Measurements from ENCODE around the gene RNASEH1. TPM values are rescaled to one million over a fixed set of nuclear protein-coding genes. Genes with fewer than 3 reads are reported as not detected.
A peak's percentile ranks its signal among the peaks of the same experiment; 100 is the strongest.

RNASEH1 gene
- total RNA-seq, 3 donors from 2014 or later (not counting 1 experiment from before 2014, with no cell fraction given): 25.6 to 30.6 (median 26.3) TPM

DNA sequence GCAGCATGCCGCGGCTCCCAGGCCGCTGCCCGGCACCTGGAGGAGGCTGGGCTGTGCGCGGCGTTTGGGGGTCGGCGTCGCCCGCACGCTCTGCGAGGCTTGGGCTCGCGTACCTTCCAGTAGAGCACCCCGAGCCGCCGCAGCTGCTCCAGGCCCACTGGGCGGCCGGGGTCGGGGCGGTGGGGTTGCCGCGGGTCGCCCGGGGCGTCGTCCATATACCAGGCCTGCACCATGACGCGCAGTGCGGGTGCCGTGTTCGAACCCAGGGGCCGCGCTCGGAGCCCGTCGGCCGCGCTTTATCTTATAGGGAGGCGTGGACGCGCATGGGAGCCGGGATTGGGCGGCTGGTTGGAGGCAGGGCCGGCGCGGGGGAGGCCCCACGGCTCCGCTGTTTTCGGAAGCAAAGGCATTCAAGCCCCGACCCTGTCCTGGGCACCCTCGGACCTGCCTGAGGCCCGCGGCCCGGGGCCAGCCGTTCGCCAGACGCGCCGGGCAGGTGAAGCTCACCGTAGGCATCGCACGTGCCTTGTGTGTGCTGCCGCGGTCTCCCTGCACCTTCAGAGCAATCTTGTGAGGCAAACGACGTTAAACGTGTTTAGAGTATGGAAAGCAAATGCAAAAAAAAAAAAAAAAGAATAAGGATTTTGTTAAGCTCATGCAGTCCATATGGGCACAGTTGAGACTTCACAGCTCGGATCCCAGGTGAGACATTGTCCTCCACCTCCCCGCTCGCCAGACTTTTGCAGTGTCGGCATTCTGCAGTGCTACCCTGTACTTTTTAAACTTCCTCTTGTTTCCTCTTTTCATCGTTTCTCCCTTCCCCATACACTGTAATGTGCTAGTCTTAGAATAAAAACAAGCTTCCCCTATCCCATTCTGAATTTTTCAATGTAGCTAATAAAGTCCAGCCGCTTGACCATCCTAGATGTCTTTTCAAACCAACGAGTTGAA, 38.6 kb downstream of the RNASEH1 start, which contains the start of gene ADI1:
Gene ADI1, minus strand, starts transcription at position 277 of the 951 bp plus-strand sequence. Its CDS starts 44 bp downstream, at position 233.
- no peaks in the 10 kb centered on the region for H3K9me3 ChIP-seq (ENCODE audit: control insufficient read depth, insufficient read depth, low read length)
- Mint-ChIP-seq H3K4me3 (peak within 1 kb of the TSS; percentile 92), H3K9me3 (peaks cover 0 to 6% of the 10 kb centered on the region in 2 donors), H3K27me3 (ENCODE audit: low read depth in 2 of 2) (no peaks in the 10 kb centered on the region), H3K4me1 (peaks cover 25 to 33% of the 10 kb centered on the region in 2 donors), H3K27ac (peak within 1 kb of the TSS; percentile 77 to 95), H3K36me3 (peaks cover 7% of the 10 kb centered on the region)
- under 1% methylated on average over 76 of the region's 76 CpGs for WGBS (ENCODE audit: insufficient coverage)
- H3K36me3 ChIP-seq (ENCODE audit: control insufficient read depth, insufficient read depth, low read length): no peaks in the 10 kb centered on the region
- ATAC-seq (peak; percentile 56 to 75 (median 62)), DNase-seq (peak; percentile 66 to 86)
- intact Hi-C loops (cut with micrococcal nuclease): loop anchor here (1.0 kb wide), 1 partner anchor 56 kb away; the partner anchor contains the start of gene RPS7
- TF ChIP-seq, protein P1, sequence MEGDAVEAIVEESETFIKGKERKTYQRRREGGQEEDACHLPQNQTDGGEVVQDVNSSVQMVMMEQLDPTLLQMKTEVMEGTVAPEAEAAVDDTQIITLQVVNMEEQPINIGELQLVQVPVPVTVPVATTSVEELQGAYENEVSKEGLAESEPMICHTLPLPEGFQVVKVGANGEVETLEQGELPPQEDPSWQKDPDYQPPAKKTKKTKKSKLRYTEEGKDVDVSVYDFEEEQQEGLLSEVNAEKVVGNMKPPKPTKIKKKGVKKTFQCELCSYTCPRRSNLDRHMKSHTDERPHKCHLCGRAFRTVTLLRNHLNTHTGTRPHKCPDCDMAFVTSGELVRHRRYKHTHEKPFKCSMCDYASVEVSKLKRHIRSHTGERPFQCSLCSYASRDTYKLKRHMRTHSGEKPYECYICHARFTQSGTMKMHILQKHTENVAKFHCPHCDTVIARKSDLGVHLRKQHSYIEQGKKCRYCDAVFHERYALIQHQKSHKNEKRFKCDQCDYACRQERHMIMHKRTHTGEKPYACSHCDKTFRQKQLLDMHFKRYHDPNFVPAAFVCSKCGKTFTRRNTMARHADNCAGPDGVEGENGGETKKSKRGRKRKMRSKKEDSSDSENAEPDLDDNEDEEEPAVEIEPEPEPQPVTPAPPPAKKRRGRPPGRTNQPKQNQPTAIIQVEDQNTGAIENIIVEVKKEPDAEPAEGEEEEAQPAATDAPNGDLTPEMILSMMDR (IDR thresholded peaks at IDR 0.05): no peak
- H3K27me3 ChIP-seq (ENCODE audit: control insufficient read depth, insufficient read depth, low read length): no peaks in the 10 kb centered on the region
- peak within 1 kb of the TSS; percentile 79 for H3K4me3 ChIP-seq (ENCODE audit: low read length)
- H3K27ac ChIP-seq (ENCODE audit: low read length): peak within 1 kb of the TSS; percentile 82
- H3K4me1 ChIP-seq (ENCODE audit: control insufficient read depth, insufficient read depth, low read length): peaks cover 13% of the 10 kb centered on the region

DNA sequence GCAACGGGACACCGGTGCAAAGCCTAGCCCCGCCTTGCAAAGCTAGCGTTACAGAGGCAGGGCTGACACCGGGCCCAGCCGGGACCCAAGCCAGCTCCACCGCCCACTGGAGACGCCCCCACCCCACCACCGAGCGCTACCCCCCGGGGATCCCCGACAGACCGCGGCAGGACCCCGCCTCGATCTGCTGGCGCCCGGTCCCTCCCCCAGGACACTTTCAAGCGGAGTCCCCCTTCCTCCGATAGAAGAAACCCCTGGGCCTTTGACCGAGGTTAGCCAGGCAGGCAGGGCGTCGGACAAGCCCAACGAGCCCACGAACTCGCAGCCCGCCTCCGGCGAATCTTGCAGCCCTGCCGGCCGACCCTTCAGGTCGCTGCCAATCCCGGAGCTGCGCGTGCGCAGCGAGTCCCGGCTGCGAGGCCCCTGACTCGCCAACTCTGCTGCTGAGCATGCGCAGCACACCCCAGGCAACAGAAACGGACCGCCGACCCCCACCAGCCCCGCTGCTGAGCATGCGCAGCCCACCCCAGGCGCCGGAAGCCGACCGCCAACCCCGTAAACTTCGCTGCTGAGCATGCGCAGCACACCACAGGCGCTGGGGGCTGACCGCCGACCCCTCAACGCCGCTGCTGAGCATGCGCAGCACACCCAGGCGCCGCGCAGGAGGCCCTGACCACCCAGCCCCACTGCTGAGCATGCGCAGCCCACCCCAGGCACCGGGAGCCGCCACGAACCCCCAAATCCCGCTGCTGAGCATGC, 39.5 kb downstream of the RNASEH1 start:
- Histone ChIP-seq H3K4me3 (ENCODE audit: low read length) (peak overlapping the region; percentile 79), H3K27me3 (ENCODE audit: control insufficient read depth, insufficient read depth, low read length) (no peaks in the 10 kb centered on the region), H3K36me3 (ENCODE audit: control insufficient read depth, insufficient read depth, low read length) (no peaks in the 10 kb centered on the region), H3K27ac (ENCODE audit: low read length) (peak overlapping the region; percentile 82), H3K4me1 (ENCODE audit: control insufficient read depth, insufficient read depth, low read length) (peaks cover 13% of the 10 kb centered on the region), H3K9me3 (ENCODE audit: control insufficient read depth, insufficient read depth, low read length) (no peaks in the 10 kb centered on the region)
- ATAC-seq (peak; percentile 80 to 89 (median 81)), DNase-seq (peak; percentile 98 to 99)
- Mint-ChIP-seq H3K9me3 (peaks cover 0 to 6% of the 10 kb centered on the region in 2 donors), H3K4me1 (peaks cover 25 to 33% of the 10 kb centered on the region in 2 donors), H3K27ac (peak overlapping the region; percentile 77 to 95), H3K4me3 (peak overlapping the region; percentile 92), H3K27me3 (ENCODE audit: low read depth in 2 of 2) (no peaks in the 10 kb centered on the region), H3K36me3 (peaks cover 10% of the 10 kb centered on the region)
- TF ChIP-seq, protein P1 (IDR thresholded peaks at IDR 0.05): no peak
- WGBS (ENCODE audit: insufficient coverage): under 1% methylated on average over 67 of the region's 67 CpGs
- intact Hi-C loops (cut with micrococcal nuclease): loop anchor here (1.0 kb wide), 3 partner anchors 40 to 141 kb away; partner anchors contain the start of genes EIPR1, RNASEH1 and RPS7

DNA sequence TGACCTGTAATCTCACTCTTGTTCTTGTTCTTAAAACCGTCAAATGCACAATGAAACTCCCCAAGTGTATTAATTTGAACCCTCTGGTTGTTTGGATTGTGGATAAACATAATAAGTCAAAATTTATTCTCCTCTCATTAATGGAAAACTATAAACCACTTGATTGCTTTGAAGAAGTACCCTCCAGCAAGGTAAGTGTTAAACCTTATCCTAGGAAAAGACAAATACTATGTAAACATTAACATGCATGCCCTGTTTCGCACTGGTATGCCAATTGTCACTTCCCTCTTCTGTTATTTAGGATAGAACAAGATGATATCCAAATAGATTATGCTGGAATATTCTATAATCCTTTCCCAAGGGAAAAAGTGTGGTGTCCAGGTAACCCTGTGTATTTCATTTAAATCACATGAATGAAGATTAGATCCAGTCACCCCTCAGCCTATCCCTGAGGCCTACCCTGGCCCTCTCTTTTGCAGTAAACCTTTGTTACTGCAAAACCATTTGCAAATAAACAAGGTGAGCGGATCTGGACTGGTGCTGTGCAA, 40.1 kb downstream of the RNASEH1 start:
- TF ChIP-seq, protein P1 (IDR thresholded peaks at IDR 0.05): no peak
- H3K36me3 Mint-ChIP-seq: peaks cover 17% of the 10 kb centered on the region
- ATAC-seq: no peak
- Histone ChIP-seq H3K36me3 (ENCODE audit: control insufficient read depth, insufficient read depth, low read length) (peaks cover 2% of the 10 kb centered on the region), H3K4me1 (ENCODE audit: control insufficient read depth, insufficient read depth, low read length) (peaks cover 13% of the 10 kb centered on the region), H3K27me3 (ENCODE audit: control insufficient read depth, insufficient read depth, low read length) (no peaks in the 10 kb centered on the region), H3K9me3 (ENCODE audit: control insufficient read depth, insufficient read depth, low read length) (no peaks in the 10 kb centered on the region), H3K27ac (ENCODE audit: low read length) (peak overlapping the region; percentile 82), H3K4me3 (ENCODE audit: low read length) (peak overlapping the region; percentile 79)
- peak overlapping the region; percentile 92 for H3K4me3 Mint-ChIP-seq
- H3K27me3 Mint-ChIP-seq (ENCODE audit: low read depth in 2 of 2): no peaks in the 10 kb centered on the region
- peaks cover 0 to 6% of the 10 kb centered on the region in 2 donors for H3K9me3 Mint-ChIP-seq
- peak overlapping the region; percentile 77 to 95 for H3K27ac Mint-ChIP-seq
- DNase-seq: no peak
- intact Hi-C loops (cut with micrococcal nuclease): loop anchor here (1.0 kb wide), 2 partner anchors 40 to 141 kb away; partner anchors contain the start of genes EIPR1 and RNASEH1
- WGBS (ENCODE audit: insufficient coverage): 0% methylated on average over 1 of the region's 3 CpGs
- H3K4me1 Mint-ChIP-seq: peaks cover 25 to 33% of the 10 kb centered on the region in 2 donors

Measured in natural killer cell (primary cell).